ENCODE measurements around the gene PATL2. TPM values are rescaled to one million over a fixed set of nuclear protein-coding genes. Genes with fewer than 3 reads are reported as not detected.

Gene PATL2
- total and polyA plus RNA-seq, 2 experiments from 2014 or later, result 0.19 TPM; not detected in 1

GRCh38 chr15:44657378-44657777, 53.7 kb downstream of the PATL2 start:
- ATAC-seq, result no peak
- no peaks in the 10 kb centered on the region for H3K27me3 ChIP-seq (ENCODE audit: insufficient read depth)
- peaks cover 25% of the 10 kb centered on the region for H3K36me3 Mint-ChIP-seq (ENCODE audit: low read depth)
- H3K27me3 Mint-ChIP-seq (ENCODE audit: insufficient read depth, low read depth, poor library complexity), result peaks cover 1% of the 10 kb centered on the region
- H3K27ac ChIP-seq (ENCODE audit: low read depth), result no peak overlapping the region
- H3K4me3 ChIP-seq, result no peak overlapping the region
- H3K4me3 Mint-ChIP-seq, result no peak overlapping the region
- H4K20me1 ChIP-seq (replicated peaks; ENCODE audit: insufficient read depth), result no peaks in the 10 kb centered on the region
- H3K9me2 ChIP-seq (ENCODE audit: insufficient read depth), result no peaks in the 10 kb centered on the region
- H3K4me1 ChIP-seq (ENCODE audit: insufficient read depth), result peaks cover 5% of the 10 kb centered on the region; the same call in 1 of the 2 replicates
- H3K79me2 ChIP-seq (replicated peaks; ENCODE audit: insufficient read depth), result peaks cover 6% of the 10 kb centered on the region; the same call in 1 of the 2 replicates
- no peak overlapping the region for H3K27ac Mint-ChIP-seq
- H2AFZ ChIP-seq, result no peak overlapping the region
- peaks cover 3% of the 10 kb centered on the region; the same call in 2 of the 3 replicates for H3K4me1 Mint-ChIP-seq
- no peaks in the 10 kb centered on the region for H3K9me3 Mint-ChIP-seq
- H3F3A ChIP-seq (replicated peaks; ENCODE audit: low read depth), result no peaks in the 10 kb centered on the region
- TF ChIP-seq CTCF (conservative IDR thresholded peaks at IDR 0.05; ENCODE audit: low read depth in 2 of 2), result no peak
- TF ChIP-seq REST (IDR thresholded peaks at IDR 0.05; ENCODE audit: unreplicated experiment), result no peak
- TF ChIP-seq CREB1 (CRISPR knock-in tag; IDR thresholded peaks at IDR 0.05; ENCODE audit: low read depth), result no peak
- no peak for TF ChIP-seq STAT1 (IDR thresholded peaks at IDR 0.05; ENCODE audit: unreplicated experiment)
- TF ChIP-seq ETS1 (IDR thresholded peaks at IDR 0.05), result no peak
- TF ChIP-seq EZH2phosphoT487 (IDR thresholded peaks at IDR 0.05; ENCODE audit: unreplicated experiment), result no peak
- no peak for TF ChIP-seq NANOG (IDR thresholded peaks at IDR 0.05; ENCODE audit: borderline replicate concordance)
- TF ChIP-seq EZH2 (IDR thresholded peaks at IDR 0.05; ENCODE audit: low read depth, unreplicated experiment), result no peak
- no peak for TF ChIP-seq ZNF462 (CRISPR knock-in tag; IDR thresholded peaks at IDR 0.05)
- TF ChIP-seq ZNF331 (CRISPR knock-in tag; IDR thresholded peaks at IDR 0.05; ENCODE audit: low read depth), result no peak
- TF ChIP-seq JUNB (IDR thresholded peaks at IDR 0.05; ENCODE audit: unreplicated experiment), result no peak
- no peak for TF ChIP-seq POLR2AphosphoS5 (IDR thresholded peaks at IDR 0.05; ENCODE audit: low read depth)
- TF ChIP-seq ZNF114 (CRISPR knock-in tag; IDR thresholded peaks at IDR 0.05), result no peak
- no peaks in the 10 kb centered on the region; the same call in 1 of the 2 replicates for H3K36me3 ChIP-seq (ENCODE audit: insufficient read depth)
- no peak for DNase-seq (ENCODE audit: low spot score)
- no peak overlapping the region for H3K4me2 ChIP-seq
